Keratinocyte (primary cell): Measurements from ENCODE around the gene CFAP46.

ENCODE experiments used
- EZH2 ChIP-seq: IDR thresholded peaks from one replicate; pipeline ENCODE4 v1.6.1; 2012; ENCODE audit warnings: inconsistent platforms, mild to moderate bottlenecking, low read length, moderate library complexity
- TF ChIP-seq, protein P1 (sequence below), 3 experiments: IDR thresholded peaks in 1 of 3; conservative IDR thresholded peaks in 1 of 3; optimal IDR thresholded peaks in 1 of 3; 2 replicates in 2 of 3; 3 replicates in 1 of 3; pipeline versions ENCODE3 to v1.5.1; 2011; ENCODE audit warnings: low read length in 3 of 3, mild to moderate bottlenecking in 3 of 3, moderate library complexity in 2 of 3, control low read depth in 1 of 3, inconsistent platforms in 1 of 3; ENCODE audit not compliant: insufficient read depth in 2 of 3; ENCODE audit errors: extremely low read depth in 1 of 3

DNA sequence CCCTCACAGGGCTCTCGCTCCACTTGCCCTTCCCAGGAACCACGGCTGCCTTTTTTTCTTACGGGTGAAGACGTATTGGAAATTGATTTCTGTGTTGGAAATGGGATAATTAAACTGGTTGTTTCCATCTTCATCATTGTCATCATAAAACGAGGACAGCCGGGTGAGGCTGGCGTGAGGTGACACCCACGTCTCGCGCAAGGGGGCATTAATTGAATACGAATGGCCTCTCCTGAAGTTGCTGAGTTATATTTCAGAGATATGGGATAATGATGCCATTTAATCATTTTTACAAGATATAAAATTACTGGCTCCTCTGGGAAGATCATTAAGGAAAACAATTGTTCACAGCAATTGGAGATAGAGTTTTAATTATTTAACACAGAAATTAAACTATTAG, 138.1 kb downstream of the CFAP46 start:
- TF ChIP-seq, protein P1, sequence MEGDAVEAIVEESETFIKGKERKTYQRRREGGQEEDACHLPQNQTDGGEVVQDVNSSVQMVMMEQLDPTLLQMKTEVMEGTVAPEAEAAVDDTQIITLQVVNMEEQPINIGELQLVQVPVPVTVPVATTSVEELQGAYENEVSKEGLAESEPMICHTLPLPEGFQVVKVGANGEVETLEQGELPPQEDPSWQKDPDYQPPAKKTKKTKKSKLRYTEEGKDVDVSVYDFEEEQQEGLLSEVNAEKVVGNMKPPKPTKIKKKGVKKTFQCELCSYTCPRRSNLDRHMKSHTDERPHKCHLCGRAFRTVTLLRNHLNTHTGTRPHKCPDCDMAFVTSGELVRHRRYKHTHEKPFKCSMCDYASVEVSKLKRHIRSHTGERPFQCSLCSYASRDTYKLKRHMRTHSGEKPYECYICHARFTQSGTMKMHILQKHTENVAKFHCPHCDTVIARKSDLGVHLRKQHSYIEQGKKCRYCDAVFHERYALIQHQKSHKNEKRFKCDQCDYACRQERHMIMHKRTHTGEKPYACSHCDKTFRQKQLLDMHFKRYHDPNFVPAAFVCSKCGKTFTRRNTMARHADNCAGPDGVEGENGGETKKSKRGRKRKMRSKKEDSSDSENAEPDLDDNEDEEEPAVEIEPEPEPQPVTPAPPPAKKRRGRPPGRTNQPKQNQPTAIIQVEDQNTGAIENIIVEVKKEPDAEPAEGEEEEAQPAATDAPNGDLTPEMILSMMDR (optimal IDR thresholded peaks at IDR 0.05 in 1 of 3, IDR thresholded peaks at IDR 0.05 in 1 of 3, conservative IDR thresholded peaks at IDR 0.05 in 1 of 3; ENCODE audit: extremely low read depth in 1 of 3, insufficient read depth in 2 of 3, low read length in 3 of 3): no peak
- no peak for TF ChIP-seq EZH2
